Measurements from ENCODE around the gene CACNA2D3.
A peak's percentile ranks its signal among the peaks of the same experiment; 100 is the strongest.

CACNA2D3 gene

GRCh38 chr3:54519493-54519892 lies 397.1 kb downstream of the CACNA2D3 start:
- DNase-seq (ENCODE audit: low spot score) (no peak), FAIRE-seq (no peak)

GRCh38 chr3:54520060-54520459 lies 397.7 kb downstream of the CACNA2D3 start:
- no peak for DNase-seq (ENCODE audit: low spot score)
- no peak for FAIRE-seq

DNA sequence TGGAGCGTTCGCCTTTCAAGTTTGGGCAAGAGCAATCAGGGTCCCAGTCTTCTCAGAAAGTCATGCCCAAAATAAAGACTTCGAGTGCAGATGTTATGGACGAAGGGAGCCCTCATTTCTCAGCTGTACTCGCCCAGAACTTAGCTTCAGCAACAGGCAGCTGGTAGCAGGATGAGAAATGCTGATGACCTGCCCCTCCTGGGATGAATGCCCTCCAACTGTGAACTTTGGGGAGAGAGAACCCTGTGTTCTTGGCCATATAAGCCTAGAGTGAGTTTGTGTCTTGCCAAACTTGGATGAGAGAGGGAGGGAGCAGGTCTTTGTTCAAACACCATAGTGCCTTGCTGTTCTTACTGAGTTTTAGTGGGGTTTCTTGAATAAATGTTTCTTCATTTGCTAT lies 405.2 kb downstream of the CACNA2D3 start:
- FAIRE-seq (no peak), DNase-seq (ENCODE audit: low spot score) (no peak)

- FAIRE-seq (no peak), DNase-seq (ENCODE audit: low spot score) (peak; percentile 15)
Measured at GRCh38 chr3:54527953-54528352, 405.6 kb downstream of the CACNA2D3 start.

DNA sequence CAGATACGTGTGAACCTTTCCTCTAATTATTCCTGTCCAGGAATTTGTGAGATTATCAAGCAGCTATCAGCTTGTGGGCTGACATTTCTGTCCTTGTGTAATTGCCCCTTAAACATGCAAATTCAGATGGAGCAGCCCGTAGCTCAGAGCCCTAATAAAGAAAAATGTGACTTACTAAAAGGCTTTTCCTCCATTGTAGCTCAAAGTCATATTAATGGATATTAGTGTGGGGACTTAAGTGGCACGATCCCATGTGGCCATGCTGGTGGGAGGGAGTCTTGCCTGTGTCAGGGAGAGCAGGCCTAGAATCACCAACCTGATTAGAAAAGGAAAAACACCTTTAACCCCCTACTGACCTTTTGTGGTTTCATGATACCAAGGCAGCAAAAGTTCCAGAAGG lies 406.3 kb downstream of the CACNA2D3 start:
- no peak for DNase-seq (ENCODE audit: low spot score)
- FAIRE-seq: no peak

DNA sequence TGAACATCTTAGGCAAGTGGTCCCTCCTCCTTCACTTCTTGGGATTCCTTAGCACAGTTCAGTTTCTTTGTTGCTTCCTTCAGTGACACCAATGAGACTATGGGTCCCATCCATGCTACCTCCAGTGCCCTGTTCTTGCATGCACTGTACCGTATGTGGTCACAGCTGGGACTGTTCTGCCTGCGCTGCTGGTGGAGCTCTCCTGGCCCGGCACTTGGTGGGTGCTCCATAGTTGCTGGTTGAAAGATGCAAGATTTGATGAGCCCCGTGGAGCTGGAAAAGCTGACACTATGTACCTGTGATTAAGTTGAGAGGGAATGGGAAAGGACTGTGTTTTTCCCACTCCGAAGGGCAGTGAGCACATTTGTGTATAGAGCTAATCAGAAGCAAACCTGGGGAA lies 407.7 kb downstream of the CACNA2D3 start:
- DNase-seq (ENCODE audit: low spot score) (no peak), FAIRE-seq (no peak)

GRCh38 chr3:54530944-54531343 lies 408.6 kb downstream of the CACNA2D3 start:
- FAIRE-seq: no peak

DNA sequence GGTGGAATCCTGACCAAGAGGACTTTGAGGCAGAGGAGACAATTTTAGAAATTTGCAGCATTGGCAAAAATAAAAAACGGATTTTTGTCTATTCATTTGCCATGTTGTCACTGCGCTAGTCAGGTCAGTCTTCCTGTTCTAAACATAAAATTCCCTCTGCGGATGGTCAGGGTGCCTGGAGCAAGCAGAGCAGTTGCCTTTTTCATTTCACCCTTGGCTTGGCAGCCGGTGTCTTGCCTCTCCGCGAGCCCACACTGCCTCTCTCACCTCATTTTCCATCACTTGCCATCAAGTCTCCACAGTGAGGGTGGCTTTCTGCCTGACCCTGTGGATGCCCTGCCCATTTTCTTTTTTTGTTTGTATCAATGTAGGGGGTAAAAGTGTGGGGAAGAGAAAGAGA lies 409.4 kb downstream of the CACNA2D3 start:
- FAIRE-seq: no peak
- no peak for DNase-seq (ENCODE audit: low spot score)

More at GRCh38 chr3:54530944-54531343, 408.6 kb downstream of the CACNA2D3 start:
- DNase-seq (ENCODE audit: low spot score): no peak

DNA sequence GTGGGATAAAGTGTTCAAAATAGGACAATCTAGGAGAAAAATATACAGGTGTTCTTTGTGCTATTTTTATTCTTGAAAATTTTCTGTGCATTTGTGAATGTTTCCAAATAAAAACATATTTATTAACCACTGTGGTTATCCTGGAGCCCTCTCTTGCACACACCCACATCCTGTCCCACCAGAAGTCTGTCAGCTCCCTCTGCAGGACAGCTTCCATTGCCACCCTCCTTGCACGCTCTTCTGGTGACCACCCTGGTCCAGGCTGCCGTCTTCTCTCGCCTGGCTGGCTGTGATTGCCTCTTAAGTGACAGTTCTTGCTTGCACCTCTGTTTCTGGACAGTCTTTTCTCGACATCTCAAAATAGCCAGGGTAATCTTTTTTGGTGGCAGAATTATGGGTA lies 411.5 kb downstream of the CACNA2D3 start:
- no peak for DNase-seq (ENCODE audit: low spot score)
- no peak for FAIRE-seq

DNA sequence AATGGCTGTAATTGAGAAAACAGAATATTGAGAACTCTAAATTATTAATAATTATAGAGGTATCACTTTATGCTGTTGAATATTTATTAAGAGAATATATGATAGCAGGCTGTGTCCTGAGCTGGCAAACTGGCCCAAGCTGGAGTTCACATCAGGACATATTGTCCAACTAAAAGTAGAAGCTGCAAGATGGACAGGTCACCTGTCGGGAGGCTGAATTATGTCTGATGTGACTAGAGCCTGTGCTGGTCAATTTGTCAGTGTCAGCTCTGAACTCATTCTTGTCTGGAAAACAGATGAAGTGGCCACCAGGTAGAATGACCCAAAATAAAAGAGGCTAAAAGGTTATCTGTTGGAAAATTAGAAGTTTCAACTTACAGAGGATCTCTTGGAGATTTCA lies 413.3 kb downstream of the CACNA2D3 start:
- DNase-seq (ENCODE audit: low spot score): no peak
- no peak for FAIRE-seq

DNA sequence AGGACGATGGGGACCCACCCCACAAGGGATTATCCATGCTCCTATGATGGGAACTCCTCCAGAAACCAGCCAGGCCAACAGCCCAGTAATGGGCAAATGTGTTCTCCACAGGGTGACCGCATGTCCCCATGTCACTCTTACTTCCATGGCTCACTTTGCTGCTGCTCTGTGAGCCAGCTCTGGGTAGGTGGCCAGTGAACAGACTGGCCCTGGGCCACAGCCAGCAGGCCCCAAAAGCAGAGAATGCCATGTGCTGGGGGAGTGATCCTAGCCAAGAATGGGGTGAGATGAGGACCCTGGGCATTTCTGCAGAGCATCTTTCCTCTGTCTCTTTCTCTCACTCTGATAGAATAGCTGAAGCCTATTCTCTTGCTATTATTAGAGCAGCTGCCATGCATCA lies 414.1 kb downstream of the CACNA2D3 start:
- DNase-seq (ENCODE audit: low spot score): no peak
- no peak for FAIRE-seq

DNA sequence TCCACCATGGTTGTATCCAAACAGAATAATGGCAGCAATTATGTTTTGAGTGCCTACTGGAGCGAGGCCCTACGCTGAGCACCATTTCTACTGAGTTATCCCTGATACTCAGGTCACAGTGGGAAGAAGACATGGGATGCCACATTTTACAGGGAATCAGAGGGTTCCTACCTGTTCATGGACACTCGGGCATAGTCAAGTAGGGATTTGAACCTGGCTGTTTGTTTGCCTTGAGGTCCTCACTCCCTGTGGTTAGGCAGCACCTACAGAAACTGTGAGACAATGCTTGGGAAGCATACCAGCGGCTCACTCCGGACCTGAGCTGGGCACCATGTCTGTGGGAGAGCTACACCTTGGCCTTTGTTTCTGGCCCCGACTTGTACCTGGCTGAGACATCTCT lies 415.2 kb downstream of the CACNA2D3 start:
- FAIRE-seq: no peak

GRCh38 chr3:54538346-54538745 lies 416.0 kb downstream of the CACNA2D3 start:
- DNase-seq (ENCODE audit: low spot score): no peak
- no peak for FAIRE-seq

More for the DNA sequence above, 415.2 kb downstream of the CACNA2D3 start:
- no peak for DNase-seq (ENCODE audit: low spot score)

GRCh38 chr3:54541369-54541768 lies 419.0 kb downstream of the CACNA2D3 start:
- FAIRE-seq (no peak), DNase-seq (ENCODE audit: low spot score) (no peak)

DNA sequence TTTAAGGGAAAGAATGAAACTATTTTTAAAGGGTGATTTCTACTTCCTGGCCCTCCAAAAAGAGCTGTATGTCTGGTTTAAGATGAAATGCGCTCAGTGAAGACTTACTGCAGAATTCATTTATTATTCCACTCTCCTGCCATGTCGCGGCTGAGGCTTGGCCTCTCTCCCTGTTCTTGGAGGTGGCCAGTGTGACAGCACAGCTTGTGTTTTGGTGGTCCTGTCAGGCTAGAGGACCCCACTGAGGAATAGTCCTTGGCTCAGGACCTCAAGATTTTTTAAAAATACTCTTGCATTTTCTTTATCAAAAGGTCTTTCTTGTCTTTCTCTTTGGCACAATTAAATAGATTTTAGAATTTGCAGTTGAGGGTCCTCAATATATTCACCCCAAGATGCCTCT lies 421.1 kb downstream of the CACNA2D3 start:
- DNase-seq (ENCODE audit: low spot score): no peak

GRCh38 chr3:54547051-54547450 lies 424.7 kb downstream of the CACNA2D3 start:
- DNase-seq (ENCODE audit: low spot score) (no peak), FAIRE-seq (no peak)

More for the DNA sequence above, 421.1 kb downstream of the CACNA2D3 start:
- no peak for FAIRE-seq

DNA sequence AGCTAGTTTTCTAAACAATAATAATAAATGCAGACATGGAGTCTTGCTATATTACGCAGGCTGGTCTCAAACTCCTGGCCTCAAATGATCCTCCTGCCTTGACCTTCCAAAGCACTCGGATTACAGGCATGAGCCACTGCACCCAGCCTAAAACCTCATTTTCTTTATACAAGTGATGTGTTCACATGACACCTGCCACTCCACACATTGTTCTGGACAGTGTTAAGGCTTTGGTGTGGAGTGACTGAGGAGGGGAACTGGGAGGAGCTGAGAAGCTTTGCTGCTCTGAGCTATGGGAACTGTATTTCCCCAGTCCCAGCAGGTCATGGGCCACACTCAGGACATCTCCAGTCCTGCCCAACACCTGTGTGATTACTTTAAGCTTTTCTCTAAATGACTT lies 425.5 kb downstream of the CACNA2D3 start:
- no peak for FAIRE-seq
- no peak for DNase-seq (ENCODE audit: low spot score)

DNA sequence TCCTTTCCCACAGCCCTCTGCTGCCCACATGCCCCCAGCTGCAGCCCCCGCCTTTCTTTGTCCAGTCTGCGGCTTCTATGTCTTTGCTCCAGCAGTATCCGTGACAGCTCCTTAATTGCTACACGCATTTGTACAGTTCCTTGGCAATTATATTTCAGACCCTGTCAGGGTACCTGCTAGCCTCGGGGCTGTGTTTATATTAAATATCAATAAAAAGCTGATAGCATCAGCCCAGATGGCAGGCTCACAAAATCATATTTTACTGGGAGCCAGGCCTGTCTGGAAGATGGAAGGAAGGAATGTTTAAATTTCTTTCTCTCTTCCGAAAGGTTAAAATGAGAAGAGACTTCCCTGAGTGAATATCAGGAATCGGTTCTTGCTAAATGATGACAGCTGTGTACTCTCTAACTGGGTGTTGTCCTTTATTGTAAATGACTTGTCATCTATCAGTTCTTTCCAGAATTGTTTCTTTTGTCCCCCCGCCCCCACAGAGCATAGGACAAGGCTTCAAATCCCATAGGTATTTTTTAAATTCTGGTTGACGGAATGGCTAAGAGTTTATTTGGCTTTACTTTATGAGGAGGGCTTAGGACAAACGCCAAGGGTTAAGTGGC lies 427.4 kb downstream of the CACNA2D3 start:
- FAIRE-seq: no peak

DNA sequence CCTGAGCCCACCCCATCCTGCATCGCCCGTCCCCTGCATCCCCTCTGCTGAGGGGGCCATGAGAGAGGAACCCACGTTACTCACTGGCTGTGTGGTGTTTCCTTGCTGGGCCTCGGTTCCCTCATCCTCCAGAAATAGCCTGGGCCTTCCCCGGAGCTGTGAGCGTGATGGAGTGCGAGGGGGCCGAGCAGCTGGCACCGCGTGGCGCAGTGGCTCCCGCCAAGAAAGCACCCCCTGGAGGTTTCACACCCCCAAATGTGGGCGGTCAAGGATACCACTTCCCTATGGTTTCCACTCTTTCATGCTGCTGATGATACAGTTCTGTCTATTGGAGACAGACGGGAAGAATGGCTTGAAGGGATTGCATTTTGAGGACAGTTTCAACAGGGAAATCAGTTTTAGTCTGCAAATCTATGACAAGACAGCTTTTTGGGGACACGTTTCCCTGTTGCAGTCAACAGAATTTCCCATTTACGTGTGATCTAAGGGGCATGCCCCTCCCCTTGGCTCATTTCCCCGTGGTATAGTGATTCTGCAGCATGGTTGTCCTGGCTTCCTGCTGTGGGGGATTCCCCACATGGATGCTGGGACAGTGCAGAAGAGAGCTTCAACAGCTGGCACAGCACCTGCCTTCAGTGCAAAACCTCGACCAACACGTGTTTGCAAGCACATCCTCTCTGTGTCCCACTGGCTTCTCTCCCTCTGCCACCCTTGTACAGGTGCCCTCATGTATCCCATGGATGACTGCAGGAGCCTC lies 428.0 kb downstream of the CACNA2D3 start:
- no peak for FAIRE-seq
- DNase-seq (ENCODE audit: low spot score): no peak

More for the DNA sequence above, 427.4 kb downstream of the CACNA2D3 start:
- no peak for DNase-seq (ENCODE audit: low spot score)

GRCh38 chr3:54556630-54557029 lies 434.3 kb downstream of the CACNA2D3 start:
- FAIRE-seq (no peak), DNase-seq (ENCODE audit: low spot score) (no peak)

DNA sequence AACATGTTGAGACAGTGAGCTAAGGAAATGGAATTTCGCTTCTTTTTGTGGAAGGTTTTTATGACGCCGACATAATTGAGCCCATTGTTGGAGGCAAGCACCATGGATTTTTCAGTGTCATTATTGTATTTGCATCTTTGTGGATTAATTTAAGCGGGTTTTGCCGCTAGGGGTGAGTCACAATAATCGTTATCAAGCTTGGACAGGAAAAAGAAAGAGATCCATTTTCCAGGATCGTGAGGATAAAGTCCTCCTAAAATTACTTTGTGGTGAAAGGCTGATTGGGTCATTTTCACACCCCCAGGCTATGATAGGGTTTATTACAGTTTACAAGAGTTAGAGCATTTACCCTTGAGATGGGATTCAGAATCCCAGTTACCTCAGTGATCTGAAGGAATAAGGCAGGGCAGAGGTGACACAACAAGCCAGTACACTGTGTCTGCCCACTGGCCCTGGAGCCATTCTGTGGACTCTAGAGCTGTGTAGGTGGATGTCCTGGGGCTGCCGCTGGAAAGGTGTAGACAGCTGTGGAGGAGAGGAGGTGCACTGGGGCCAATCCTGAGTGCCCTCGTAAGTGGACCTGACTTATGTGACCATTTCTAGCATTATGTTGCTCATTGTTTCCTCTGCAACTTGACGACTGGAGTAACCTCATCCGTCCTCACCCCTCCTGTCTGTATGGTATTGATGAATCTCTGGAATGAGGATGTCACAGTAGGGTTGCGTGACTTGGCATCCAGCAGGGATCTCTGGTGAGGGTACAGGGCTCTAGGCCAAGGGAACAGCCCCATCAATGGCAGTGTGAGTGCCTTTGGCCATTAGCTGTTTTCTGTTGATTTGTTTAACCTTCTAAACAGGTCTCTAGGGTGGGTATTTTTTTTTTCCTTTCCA lies 435.4 kb downstream of the CACNA2D3 start:
- no peak for DNase-seq (ENCODE audit: low spot score)
- FAIRE-seq: no peak
